ENCODE measurements around the gene CORO1C. TPM values are rescaled to one million over a fixed set of nuclear protein-coding genes. Genes with fewer than 3 reads are reported as not detected.

CORO1C gene
- total RNA-seq, 6 experiments from 2014 or later: 36.6 to 100 (median 57.5) TPM

- no peaks in the 10 kb centered on the region for H3K9me3 ChIP-seq
- H3K27ac ChIP-seq: no peak overlapping the region
- no peak for DNase-seq
- no peaks in the 10 kb centered on the region for H3K27me3 ChIP-seq
- H3K4me3 ChIP-seq: no peak overlapping the region
- no peaks in the 10 kb centered on the region for H3K4me1 ChIP-seq
- no peak for TF ChIP-seq CTCF (IDR thresholded peaks at IDR 0.05)
- no peak for TF ChIP-seq POLR2A (IDR thresholded peaks at IDR 0.05)
- ATAC-seq: no peak
- H3K36me3 ChIP-seq: no peaks in the 10 kb centered on the region
- intact Hi-C loops (cut with DNase I): no loop called here
- 81% methylated on average over 4 of the region's 4 CpGs for WGBS (ENCODE audit: insufficient coverage, low coverage, low lambda C conversion rate, missing lambda C conversion rate)
These were observed 55.5 kb downstream of the CORO1C start for GRCh38 chr12:108675792-108676191.

- Histone ChIP-seq H3K27me3 (no peaks in the 10 kb centered on the region), H3K9me3 (no peaks in the 10 kb centered on the region), H3K36me3 (no peaks in the 10 kb centered on the region), H3K27ac (no peak overlapping the region), H3K4me3 (no peak overlapping the region), H3K4me1 (no peaks in the 10 kb centered on the region)
- WGBS (ENCODE audit: insufficient coverage, low coverage, low lambda C conversion rate, missing lambda C conversion rate): 86% methylated on average over 3 of the region's 3 CpGs
- intact Hi-C loops (cut with DNase I): no loop called here
- DNase-seq (no peak), ATAC-seq (no peak)
- TF ChIP-seq POLR2A (IDR thresholded peaks at IDR 0.05) (no peak), CTCF (IDR thresholded peaks at IDR 0.05) (no peak)
These were observed 59.3 kb downstream of the CORO1C start for GRCh38 chr12:108672054-108672453.

- DNase-seq (no peak), ATAC-seq (no peak)
- Histone ChIP-seq H3K9me3 (no peaks in the 10 kb centered on the region), H3K4me3 (no peak overlapping the region), H3K4me1 (peaks cover 0 to 8% (median 3%) of the 10 kb centered on the region in 4 donors), H3K27me3 (no peaks in the 10 kb centered on the region), H3K36me3 (no peaks in the 10 kb centered on the region), H3K27ac (no peak overlapping the region)
- intact Hi-C loops (cut with DNase I): no loop called here
- WGBS (ENCODE audit: insufficient coverage, low coverage, low lambda C conversion rate, missing lambda C conversion rate): 95% methylated on average over 3 of the region's 3 CpGs
- TF ChIP-seq CTCF (IDR thresholded peaks at IDR 0.05) (no peak), POLR2A (IDR thresholded peaks at IDR 0.05) (no peak)
These were observed 60.2 kb downstream of the CORO1C start for GRCh38 chr12:108671110-108671509.

GRCh38 chr12:108670066-108670631 is 61.2 kb downstream of the CORO1C start:
- intact Hi-C loops (cut with DNase I): no loop called here
- H3K27ac ChIP-seq: no peak overlapping the region

More at GRCh38 chr12:108670066-108670631, 61.2 kb downstream of the CORO1C start:
- no peak overlapping the region for H3K4me3 ChIP-seq
- no peaks in the 10 kb centered on the region for H3K36me3 ChIP-seq
- H3K27me3 ChIP-seq: no peaks in the 10 kb centered on the region
- no peaks in the 10 kb centered on the region for H3K9me3 ChIP-seq
- no peak for ATAC-seq
- H3K4me1 ChIP-seq: peaks cover 0 to 18% (median 8%) of the 10 kb centered on the region in 4 donors
- DNase-seq: no peak
- TF ChIP-seq POLR2A (IDR thresholded peaks at IDR 0.05): no peak
- TF ChIP-seq CTCF (IDR thresholded peaks at IDR 0.05): no peak
- WGBS (ENCODE audit: insufficient coverage, low coverage, low lambda C conversion rate, missing lambda C conversion rate): 67% methylated on average over 5 of the region's 7 CpGs

Measured in right lobe of liver (tissue), 6 donors.